DND-41 (cell line): ENCODE results near the gene STYXL2.

Experiments
- EZH2 ChIP-seq: IDR thresholded peaks from 3 replicates; pipeline ENCODE4 v1.6.1; 2012; ENCODE audit warnings: borderline replicate concordance, low read depth, mild to moderate bottlenecking, moderate library complexity, low read length, inconsistent platforms; ENCODE audit not compliant: severe bottlenecking
- TF ChIP-seq, protein P1 (sequence below): IDR thresholded peaks from 2 replicates; pipeline ENCODE4 v1.5.1; 2012; ENCODE audit warnings: borderline replicate concordance, low read length, moderate library complexity, mild to moderate bottlenecking; ENCODE audit not compliant: poor library complexity, severe bottlenecking; ENCODE audit errors: extremely low read depth

DNA sequence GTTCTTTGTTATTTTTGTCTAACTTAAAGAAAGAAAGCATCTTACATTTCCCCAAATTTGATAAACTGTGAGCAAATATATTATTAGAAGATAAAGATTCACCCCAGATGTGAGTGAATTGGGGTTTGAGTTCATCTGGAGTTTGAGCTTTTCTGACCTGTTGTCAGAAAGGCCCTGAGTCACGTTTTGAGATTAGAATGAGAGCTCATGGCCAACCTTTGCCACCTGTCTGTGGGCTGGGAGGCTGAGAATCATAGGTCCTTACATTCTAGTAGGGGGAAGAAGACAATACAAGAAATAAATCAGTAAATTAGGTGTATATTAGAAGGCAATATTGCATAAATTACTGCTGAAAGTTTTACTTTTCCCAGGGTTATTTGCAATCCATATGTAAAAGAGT lies 22.3 kb downstream of the STYXL2 start:
- TF ChIP-seq, protein P1, sequence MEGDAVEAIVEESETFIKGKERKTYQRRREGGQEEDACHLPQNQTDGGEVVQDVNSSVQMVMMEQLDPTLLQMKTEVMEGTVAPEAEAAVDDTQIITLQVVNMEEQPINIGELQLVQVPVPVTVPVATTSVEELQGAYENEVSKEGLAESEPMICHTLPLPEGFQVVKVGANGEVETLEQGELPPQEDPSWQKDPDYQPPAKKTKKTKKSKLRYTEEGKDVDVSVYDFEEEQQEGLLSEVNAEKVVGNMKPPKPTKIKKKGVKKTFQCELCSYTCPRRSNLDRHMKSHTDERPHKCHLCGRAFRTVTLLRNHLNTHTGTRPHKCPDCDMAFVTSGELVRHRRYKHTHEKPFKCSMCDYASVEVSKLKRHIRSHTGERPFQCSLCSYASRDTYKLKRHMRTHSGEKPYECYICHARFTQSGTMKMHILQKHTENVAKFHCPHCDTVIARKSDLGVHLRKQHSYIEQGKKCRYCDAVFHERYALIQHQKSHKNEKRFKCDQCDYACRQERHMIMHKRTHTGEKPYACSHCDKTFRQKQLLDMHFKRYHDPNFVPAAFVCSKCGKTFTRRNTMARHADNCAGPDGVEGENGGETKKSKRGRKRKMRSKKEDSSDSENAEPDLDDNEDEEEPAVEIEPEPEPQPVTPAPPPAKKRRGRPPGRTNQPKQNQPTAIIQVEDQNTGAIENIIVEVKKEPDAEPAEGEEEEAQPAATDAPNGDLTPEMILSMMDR = no peak
- no peak for TF ChIP-seq EZH2
